HCT116 (cell line): ENCODE results near the gene FAM32A. TPM values are rescaled to one million over a fixed set of nuclear protein-coding genes. Genes with fewer than 3 reads are reported as not detected.

ENCODE experiments used
- ATAC-seq: fragments of 200-7000 bp; cut with Tn5 transposase; 2 replicates; pipeline ENCODE4 v1.9.1; 2020; ENCODE audit warnings: mild to moderate bottlenecking, moderate library complexity
- BruUV-seq: library from RNA; stranded (reverse); fragments of 400-500 nt; replicated peaks from 2 replicates; lab custom pipeline; 2021; lab: Mats Ljungman, UMichigan
- CTCF ChIA-PET: fragments of 300-600 bp; sonication (Branson Sonifier 250); formaldehyde crosslinking; loops from one replicate; lab custom pipeline; 2021; ENCODE audit warnings: antibody characterized with exemption; lab: Charles Lee
- POLR2A ChIA-PET: fragments of 300-600, 350-600 bp; sonication (Branson Sonifier 250); formaldehyde crosslinking; loops from one replicate; lab custom pipeline; 2021; ENCODE audit warnings: antibody characterized with exemption; lab: Charles Lee
- RAD21 ChIA-PET, 2 experiments: fragments of 300-600 bp; sonication (Branson Sonifier 250); formaldehyde crosslinking; loops; one replicate each; lab custom pipeline; 2023; ENCODE audit warnings: low total read pairs in 2 of 2; ENCODE audit not compliant: uncharacterized antibody in 2 of 2, unreplicated experiment in 2 of 2, low non-redundant PET in 1 of 2; lab: Charles Lee
- DNase-seq: peaks from one replicate; pipeline ENCODE4 v3.0.0-alpha.2; 2010; ENCODE audit warnings: low read depth, low spot score
- H2AFZ ChIP-seq: fragments of 200-600 bp; shearing (Covaris generic), sonication (generic); 2 replicates; pipeline ENCODE4 v1.6.1; 2017; ENCODE audit warnings: low read depth, mixed run types, mixed read lengths, antibody characterized with exemption, low read length; ENCODE audit not compliant: poor library complexity, severe bottlenecking
- H3K27ac ChIP-seq: 2 replicates; pipeline ENCODE4 v1.5.1; 2012; ENCODE audit warnings: low read depth, low read length
- H3K27me3 ChIP-seq: fragments of 200-600 bp; sonication (generic); 2 replicates; pipeline ENCODE4 v1.6.1; 2016; ENCODE audit warnings: mixed run types, low read length, mixed read lengths; ENCODE audit not compliant: insufficient read depth
- H3K36me3 ChIP-seq, 2 experiments: fragments of 200-500 bp in 1 of 2; fragments of 200-600 bp in 1 of 2; sonication (Bioruptor generic) in 1 of 2; sonication (generic) in 1 of 2; 2 replicates each; pipeline versions ENCODE4 v1.5.1 to v1.6.1; 2014 to 2016; ENCODE audit warnings: low read length in 2 of 2, inconsistent platforms in 1 of 2, mixed read lengths in 1 of 2, mixed run types in 1 of 2; ENCODE audit not compliant: insufficient read depth in 2 of 2, control insufficient read depth in 1 of 2
- H3K4me1 ChIP-seq, 2 experiments: fragments of 200-600 bp in 1 of 2; sonication (generic) in 1 of 2; 2 replicates each; pipeline versions ENCODE4 v1.5.1 to v1.6.1; 2012 to 2017; ENCODE audit warnings: low read length in 2 of 2, inconsistent platforms in 1 of 2, mild to moderate bottlenecking in 1 of 2, mixed read lengths in 1 of 2, mixed run types in 1 of 2, moderate library complexity in 1 of 2; ENCODE audit not compliant: insufficient read depth in 2 of 2, control insufficient read depth in 1 of 2
- H3K4me2 ChIP-seq: fragments of 200-600 bp; sonication (generic); 2 replicates; pipeline ENCODE4 v1.6.1; 2017; ENCODE audit warnings: mixed run types, low read length, mixed read lengths
- H3K4me3 ChIP-seq, 2 experiments: fragments of 200-600 bp in 1 of 2; sonication (generic) in 1 of 2; replicated peaks in 1 of 2; 2 replicates each; pipeline ENCODE4 v1.5.1; 2011 to 2016; ENCODE audit warnings: low read length in 2 of 2, control low read depth in 1 of 2, low read depth in 1 of 2, mild to moderate bottlenecking in 1 of 2, mixed read lengths in 1 of 2, mixed run types in 1 of 2
- H3K79me2 ChIP-seq: fragments of 200-600 bp; sonication (generic); 2 replicates; pipeline ENCODE4 v1.6.1; 2017; ENCODE audit warnings: mild to moderate bottlenecking, mixed run types, low read length, moderate library complexity, mixed read lengths; ENCODE audit not compliant: insufficient read depth
- H3K9ac ChIP-seq: fragments of 200-600 bp; sonication (generic); 2 replicates; pipeline ENCODE4 v1.6.1; 2016; ENCODE audit warnings: low read length, mixed read lengths
- H3K9me2 ChIP-seq: fragments of 200-600 bp; sonication (generic), shearing (Covaris generic); 2 replicates; pipeline ENCODE4 v1.6.1; 2017; ENCODE audit warnings: mixed run types, mild to moderate bottlenecking, moderate library complexity; ENCODE audit not compliant: insufficient read depth
- H3K9me3 ChIP-seq, 2 experiments: fragments of 200-500 bp in 1 of 2; fragments of 200-600 bp in 1 of 2; sonication (Bioruptor generic) in 1 of 2; sonication (generic) in 1 of 2; 2 replicates each; pipeline ENCODE4 v1.6.1; 2014 to 2017; ENCODE audit warnings: low read length in 2 of 2, mixed read lengths in 2 of 2, inconsistent platforms in 1 of 2, low read depth in 1 of 2, mild to moderate bottlenecking in 1 of 2, mixed run types in 1 of 2, moderate library complexity in 1 of 2; ENCODE audit not compliant: control insufficient read depth in 1 of 2, insufficient read depth in 1 of 2
- H4K20me1 ChIP-seq: fragments of 200-600 bp; sonication (generic), shearing (Covaris generic); 2 replicates; pipeline ENCODE4 v1.6.1; 2017; ENCODE audit warnings: mixed run types, mild to moderate bottlenecking, moderate library complexity; ENCODE audit not compliant: insufficient read depth
- CBX3 ChIP-seq: IDR thresholded peaks from 2 replicates; pipeline ENCODE4 v1.6.1; 2012; ENCODE audit warnings: low read depth
- CEBPB ChIP-seq: IDR thresholded peaks from 2 replicates; pipeline ENCODE4 v1.6.1; 2012; ENCODE audit warnings: low read depth
- FOSL1 ChIP-seq: IDR thresholded peaks from 2 replicates; pipeline ENCODE4 v1.6.1; 2012; ENCODE audit warnings: low read depth
- JUND ChIP-seq: IDR thresholded peaks from 2 replicates; pipeline ENCODE4 v1.6.1; 2012
- POLR2AphosphoS5 ChIP-seq: IDR thresholded peaks from 2 replicates; pipeline ENCODE4 v1.6.1; 2011; ENCODE audit warnings: mild to moderate bottlenecking, low read depth, low read length, moderate library complexity
- RAD21 ChIP-seq: IDR thresholded peaks from 2 replicates; pipeline ENCODE4 v1.6.1; 2012; ENCODE audit warnings: low read depth, mild to moderate bottlenecking
- SIN3A ChIP-seq: IDR thresholded peaks from 2 replicates; pipeline ENCODE4 v1.6.1; 2012; ENCODE audit warnings: low read depth
- SP1 ChIP-seq: IDR thresholded peaks from 2 replicates; pipeline ENCODE4 v1.6.1; 2012; ENCODE audit warnings: low read depth
- SRF ChIP-seq: IDR thresholded peaks from 2 replicates; pipeline ENCODE4 v1.6.1; 2012; ENCODE audit warnings: low read depth
- TCF7L2 ChIP-seq: IDR thresholded peaks from 2 replicates; pipeline ENCODE4 v1.7.0; 2011; ENCODE audit warnings: borderline replicate concordance, inconsistent platforms; ENCODE audit not compliant: insufficient read depth, insufficient read length; ENCODE audit errors: extremely low read depth
- YY1 ChIP-seq: IDR thresholded peaks from 2 replicates; pipeline ENCODE4 v1.6.1; 2011; ENCODE audit warnings: low read length, low read depth, moderate library complexity, mild to moderate bottlenecking; ENCODE audit not compliant: insufficient replicate concordance; ENCODE audit errors: extremely low read depth
- ZNF274 ChIP-seq: fragments of 200-500 bp; sonication (Bioruptor generic); IDR thresholded peaks from 2 replicates; pipeline ENCODE4 v1.6.1; 2014; ENCODE audit warnings: mild to moderate bottlenecking, low read depth, low read length, inconsistent platforms
- intact Hi-C: fragments of 100-400 bp; cut with micrococcal nuclease; formaldehyde crosslinking; loops from 2 replicates; pipeline ENCODE4 v1.10.0; 2022
- total RNA-seq: library from RNA; stranded (reverse); gene quantifications from one replicate; pipeline ENCODE4 v1.2.1, GENCODE V29; 2021; ENCODE audit not compliant: unreplicated experiment
- TF ChIP-seq, protein P1 (sequence below): IDR thresholded peaks from 2 replicates; pipeline ENCODE4 v1.6.1; 2012
- TF ChIP-seq, protein P2 (sequence below): IDR thresholded peaks from 2 replicates; pipeline ENCODE4 v1.6.1; 2011; ENCODE audit warnings: mild to moderate bottlenecking, low read length, moderate library complexity; ENCODE audit not compliant: insufficient replicate concordance; ENCODE audit errors: extremely low read depth
- TF ChIP-seq, protein P3 (sequence below), 3 experiments: fragments of 200-600 bp in 1 of 3; sonication (generic) in 1 of 3; IDR thresholded peaks in 2 of 3; conservative IDR thresholded peaks in 1 of 3; 2 replicates each; pipeline ENCODE4 v1.5.1; 2012 to 2017; ENCODE audit warnings: low read depth in 2 of 3, low read length in 2 of 3, antibody characterized with exemption in 1 of 3, borderline replicate concordance in 1 of 3, control low read depth in 1 of 3, mild to moderate bottlenecking in 1 of 3, mixed read lengths in 1 of 3, mixed run types in 1 of 3, moderate library complexity in 1 of 3; ENCODE audit not compliant: insufficient read depth in 1 of 3

The FAM32A gene
- total RNA-seq, 1 experiment from 2014 or later, result 61.3 TPM

- ATAC-seq, result peak; percentile 79
- TF ChIP-seq, protein P1, sequence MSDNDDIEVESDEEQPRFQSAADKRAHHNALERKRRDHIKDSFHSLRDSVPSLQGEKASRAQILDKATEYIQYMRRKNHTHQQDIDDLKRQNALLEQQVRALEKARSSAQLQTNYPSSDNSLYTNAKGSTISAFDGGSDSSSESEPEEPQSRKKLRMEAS, result peak; percentile 74; the same call in 1 of the 2 replicates
- peak; percentile 88 for TF ChIP-seq CBX3
- TF ChIP-seq, protein P2, sequence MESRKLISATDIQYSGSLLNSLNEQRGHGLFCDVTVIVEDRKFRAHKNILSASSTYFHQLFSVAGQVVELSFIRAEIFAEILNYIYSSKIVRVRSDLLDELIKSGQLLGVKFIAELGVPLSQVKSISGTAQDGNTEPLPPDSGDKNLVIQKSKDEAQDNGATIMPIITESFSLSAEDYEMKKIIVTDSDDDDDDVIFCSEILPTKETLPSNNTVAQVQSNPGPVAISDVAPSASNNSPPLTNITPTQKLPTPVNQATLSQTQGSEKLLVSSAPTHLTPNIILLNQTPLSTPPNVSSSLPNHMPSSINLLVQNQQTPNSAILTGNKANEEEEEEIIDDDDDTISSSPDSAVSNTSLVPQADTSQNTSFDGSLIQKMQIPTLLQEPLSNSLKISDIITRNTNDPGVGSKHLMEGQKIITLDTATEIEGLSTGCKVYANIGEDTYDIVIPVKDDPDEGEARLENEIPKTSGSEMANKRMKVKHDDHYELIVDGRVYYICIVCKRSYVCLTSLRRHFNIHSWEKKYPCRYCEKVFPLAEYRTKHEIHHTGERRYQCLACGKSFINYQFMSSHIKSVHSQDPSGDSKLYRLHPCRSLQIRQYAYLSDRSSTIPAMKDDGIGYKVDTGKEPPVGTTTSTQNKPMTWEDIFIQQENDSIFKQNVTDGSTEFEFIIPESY, result no peak
- TF ChIP-seq POLR2AphosphoS5, result peak; percentile 28; the same call in 1 of the 2 replicates
- no peak for TF ChIP-seq CEBPB
- peak; percentile 83; the same call in 1 of the 2 replicates for TF ChIP-seq SIN3A
- TF ChIP-seq, protein P3, sequence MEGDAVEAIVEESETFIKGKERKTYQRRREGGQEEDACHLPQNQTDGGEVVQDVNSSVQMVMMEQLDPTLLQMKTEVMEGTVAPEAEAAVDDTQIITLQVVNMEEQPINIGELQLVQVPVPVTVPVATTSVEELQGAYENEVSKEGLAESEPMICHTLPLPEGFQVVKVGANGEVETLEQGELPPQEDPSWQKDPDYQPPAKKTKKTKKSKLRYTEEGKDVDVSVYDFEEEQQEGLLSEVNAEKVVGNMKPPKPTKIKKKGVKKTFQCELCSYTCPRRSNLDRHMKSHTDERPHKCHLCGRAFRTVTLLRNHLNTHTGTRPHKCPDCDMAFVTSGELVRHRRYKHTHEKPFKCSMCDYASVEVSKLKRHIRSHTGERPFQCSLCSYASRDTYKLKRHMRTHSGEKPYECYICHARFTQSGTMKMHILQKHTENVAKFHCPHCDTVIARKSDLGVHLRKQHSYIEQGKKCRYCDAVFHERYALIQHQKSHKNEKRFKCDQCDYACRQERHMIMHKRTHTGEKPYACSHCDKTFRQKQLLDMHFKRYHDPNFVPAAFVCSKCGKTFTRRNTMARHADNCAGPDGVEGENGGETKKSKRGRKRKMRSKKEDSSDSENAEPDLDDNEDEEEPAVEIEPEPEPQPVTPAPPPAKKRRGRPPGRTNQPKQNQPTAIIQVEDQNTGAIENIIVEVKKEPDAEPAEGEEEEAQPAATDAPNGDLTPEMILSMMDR (IDR thresholded peaks at IDR 0.05 in 2 of 3, conservative IDR thresholded peaks at IDR 0.05 in 1 of 3; ENCODE audit: borderline replicate concordance in 1 of 3, insufficient read depth in 1 of 3, low read depth in 2 of 3, low read length in 2 of 3), result no peak
- TF ChIP-seq YY1, result no peak
- no peak for TF ChIP-seq ZNF274
- peak; percentile 96 for TF ChIP-seq JUND
- peak; percentile 91 for TF ChIP-seq TCF7L2
- TF ChIP-seq FOSL1, result peak; percentile 97
- no peak; the same call in 1 of the 2 replicates for TF ChIP-seq RAD21
- TF ChIP-seq SRF, result peak; percentile 66; the same call in 1 of the 2 replicates
- peak; percentile 90 for TF ChIP-seq SP1
- TF ChIP-seq, all 23 proteins: peak for 9
- no TSS peak for BruUV-seq
- DNase-seq, result peak; percentile 95
- ChIA-PET POLR2A (interaction anchor here (0.7 to 1.6 kb wide), 10 partner anchors 13 to 1036 kb away, joined by 3 to 9 read pairs (median 3); partner anchors contain the start of genes AP1M1 and FAM32A), CTCF (interaction anchor here (1.2 to 1.8 kb wide), 2 partner anchors 21 to 50 kb away, joined by 3 to 7 read pairs; no protein-coding TSS in a partner anchor), RAD21 (interaction anchor here in 1 of 2 experiments (0.9 kb wide), 1 partner anchor 17 kb away, joined by 7 read pairs; the partner anchor contains the start of gene HSH2D)
- H3K36me3 ChIP-seq, result 0 out of 4 replicates have a peak, but pooled peaks cover 0 to 2% of the 10 kb centered on the region in 2 experiments
- intact Hi-C loops, result loop anchor here (2.0 kb wide), 1 partner anchor 50 kb away; the partner anchor contains the start of gene RAB8A
- H3K4me2 ChIP-seq, result peak overlapping the region; percentile 74
- H3K9ac ChIP-seq, result peak overlapping the region; percentile 50
- H3K4me1 ChIP-seq, result peaks cover 45 to 59% of the 10 kb centered on the region in 2 experiments
- peak overlapping the region; percentile 16 to 44 for H3K4me3 ChIP-seq
- H3K9me3 ChIP-seq, result no peaks in the 10 kb centered on the region
- no peaks in the 10 kb centered on the region for H4K20me1 ChIP-seq
- no peaks in the 10 kb centered on the region for H3K27me3 ChIP-seq
- no peaks in the 10 kb centered on the region for H3K9me2 ChIP-seq
- no peaks in the 10 kb centered on the region for H3K79me2 ChIP-seq
- H2AFZ ChIP-seq, result no peak overlapping the region
- H3K27ac ChIP-seq, result peak overlapping the region; percentile 79
These were observed 24.2 kb upstream of the FAM32A start for GRCh38 chr19:16160943-16161560.
